Measurements from ENCODE around the gene UBXN11.

GRCh38 chr1:26268290-26269197 is 37.9 kb downstream of the UBXN11 start:
- TF ChIP-seq, protein P1, sequence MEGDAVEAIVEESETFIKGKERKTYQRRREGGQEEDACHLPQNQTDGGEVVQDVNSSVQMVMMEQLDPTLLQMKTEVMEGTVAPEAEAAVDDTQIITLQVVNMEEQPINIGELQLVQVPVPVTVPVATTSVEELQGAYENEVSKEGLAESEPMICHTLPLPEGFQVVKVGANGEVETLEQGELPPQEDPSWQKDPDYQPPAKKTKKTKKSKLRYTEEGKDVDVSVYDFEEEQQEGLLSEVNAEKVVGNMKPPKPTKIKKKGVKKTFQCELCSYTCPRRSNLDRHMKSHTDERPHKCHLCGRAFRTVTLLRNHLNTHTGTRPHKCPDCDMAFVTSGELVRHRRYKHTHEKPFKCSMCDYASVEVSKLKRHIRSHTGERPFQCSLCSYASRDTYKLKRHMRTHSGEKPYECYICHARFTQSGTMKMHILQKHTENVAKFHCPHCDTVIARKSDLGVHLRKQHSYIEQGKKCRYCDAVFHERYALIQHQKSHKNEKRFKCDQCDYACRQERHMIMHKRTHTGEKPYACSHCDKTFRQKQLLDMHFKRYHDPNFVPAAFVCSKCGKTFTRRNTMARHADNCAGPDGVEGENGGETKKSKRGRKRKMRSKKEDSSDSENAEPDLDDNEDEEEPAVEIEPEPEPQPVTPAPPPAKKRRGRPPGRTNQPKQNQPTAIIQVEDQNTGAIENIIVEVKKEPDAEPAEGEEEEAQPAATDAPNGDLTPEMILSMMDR (IDR thresholded peaks at IDR 0.05) = no peak
- no peak for TF ChIP-seq POLR2A (IDR thresholded peaks at IDR 0.05)
